Central memory CD8-positive, alpha-beta T cell (primary cell): ENCODE measurements around the gene EFNB2.

Experiments
- ATAC-seq: fragments of 150-1000 bp; cut with Tn5 transposase; replicated peaks from 2 replicates; pipeline ENCODE4 v1.10.0; 2022; ENCODE audit warnings: mild to moderate bottlenecking, moderate FRiP score, moderate number of reproducible peaks; ENCODE audit not compliant: poor library complexity, severe bottlenecking; ENCODE audit errors: extremely low read depth
- DNase-seq, 2 donors: peaks; one replicate each; pipeline ENCODE4 v3.0.0; 2021; ENCODE audit warnings: low spot score in 2 of 2
- H3K27ac Mint-ChIP-seq: one replicate; pipeline ENCODE4 v1.8.0; 2022; ENCODE audit warnings: low read depth, mild to moderate bottlenecking, moderate library complexity, mixed read lengths
- H3K27me3 Mint-ChIP-seq: one replicate; pipeline ENCODE4 v1.8.0; 2022; ENCODE audit warnings: mixed read lengths
- H3K36me3 Mint-ChIP-seq: one replicate; pipeline ENCODE4 v1.8.0; 2022; ENCODE audit warnings: mild to moderate bottlenecking, moderate library complexity, mixed read lengths; ENCODE audit not compliant: insufficient read depth
- H3K4me1 Mint-ChIP-seq: one replicate; pipeline ENCODE4 v1.8.0; 2022; ENCODE audit warnings: mixed read lengths
- H3K4me3 Mint-ChIP-seq: one replicate; pipeline ENCODE4 v1.8.0; 2022; ENCODE audit warnings: mild to moderate bottlenecking, moderate library complexity, mixed read lengths
- H3K9me3 Mint-ChIP-seq: one replicate; pipeline ENCODE4 v1.8.0; 2022; ENCODE audit warnings: mixed read lengths

The EFNB2 gene

GRCh38 chr13:106455190-106455589 lies 80.3 kb downstream of the EFNB2 start:
- DNase-seq (no peak), ATAC-seq (no peak)
- H3K9me3 Mint-ChIP-seq, result no peaks in the 10 kb centered on the region

GRCh38 chr13:106453101-106453500 lies 82.4 kb downstream of the EFNB2 start:
- Mint-ChIP-seq H3K36me3 (no peaks in the 10 kb centered on the region), H3K9me3 (no peaks in the 10 kb centered on the region), H3K4me3 (no peak overlapping the region), H3K27me3 (peaks cover 23% of the 10 kb centered on the region), H3K4me1 (no peaks in the 10 kb centered on the region), H3K27ac (no peak overlapping the region)
- no peak for ATAC-seq
- DNase-seq, result no peak

More at GRCh38 chr13:106455190-106455589, 80.3 kb downstream of the EFNB2 start:
- no peaks in the 10 kb centered on the region for H3K36me3 Mint-ChIP-seq
- H3K27me3 Mint-ChIP-seq, result peaks cover 33% of the 10 kb centered on the region
- H3K4me1 Mint-ChIP-seq, result no peaks in the 10 kb centered on the region
- H3K4me3 Mint-ChIP-seq, result no peak overlapping the region
- no peak overlapping the region for H3K27ac Mint-ChIP-seq

GRCh38 chr13:106450991-106451390 lies 84.5 kb downstream of the EFNB2 start:
- no peaks in the 10 kb centered on the region for H3K36me3 Mint-ChIP-seq
- DNase-seq (no peak), ATAC-seq (no peak)
- no peaks in the 10 kb centered on the region for H3K4me1 Mint-ChIP-seq
- no peaks in the 10 kb centered on the region for H3K9me3 Mint-ChIP-seq
- no peak overlapping the region for H3K27ac Mint-ChIP-seq
- H3K4me3 Mint-ChIP-seq, result no peak overlapping the region
- H3K27me3 Mint-ChIP-seq, result peaks cover 23% of the 10 kb centered on the region

GRCh38 chr13:106449096-106449495 lies 86.4 kb downstream of the EFNB2 start:
- peaks cover 23% of the 10 kb centered on the region for H3K27me3 Mint-ChIP-seq
- H3K27ac Mint-ChIP-seq, result no peak overlapping the region
- DNase-seq (no peak), ATAC-seq (no peak)
- no peaks in the 10 kb centered on the region for H3K9me3 Mint-ChIP-seq
- H3K36me3 Mint-ChIP-seq, result no peaks in the 10 kb centered on the region
- no peak overlapping the region for H3K4me3 Mint-ChIP-seq
- H3K4me1 Mint-ChIP-seq, result no peaks in the 10 kb centered on the region

- peaks cover 3% of the 10 kb centered on the region for H3K27me3 Mint-ChIP-seq
- H3K4me1 Mint-ChIP-seq, result no peaks in the 10 kb centered on the region
- H3K9me3 Mint-ChIP-seq, result no peaks in the 10 kb centered on the region
- no peak overlapping the region for H3K27ac Mint-ChIP-seq
- DNase-seq (no peak), ATAC-seq (no peak)
- H3K36me3 Mint-ChIP-seq, result no peaks in the 10 kb centered on the region
- no peak overlapping the region for H3K4me3 Mint-ChIP-seq
These were observed 89.5 kb downstream of the EFNB2 start for GRCh38 chr13:106445996-106446395.

GRCh38 chr13:106443607-106444322 lies 91.7 kb downstream of the EFNB2 start:
- DNase-seq (no peak), ATAC-seq (no peak)
- H3K4me3 Mint-ChIP-seq, result no peak overlapping the region
- no peaks in the 10 kb centered on the region for H3K27me3 Mint-ChIP-seq
- no peak overlapping the region for H3K27ac Mint-ChIP-seq
- H3K36me3 Mint-ChIP-seq, result no peaks in the 10 kb centered on the region
- no peaks in the 10 kb centered on the region for H3K9me3 Mint-ChIP-seq
- H3K4me1 Mint-ChIP-seq, result no peaks in the 10 kb centered on the region

- ATAC-seq (no peak), DNase-seq (no peak)
- Mint-ChIP-seq H3K4me1 (no peaks in the 10 kb centered on the region), H3K27ac (no peak overlapping the region), H3K27me3 (no peaks in the 10 kb centered on the region), H3K36me3 (no peaks in the 10 kb centered on the region), H3K9me3 (no peaks in the 10 kb centered on the region), H3K4me3 (no peak overlapping the region)
These were observed 94.6 kb downstream of the EFNB2 start for GRCh38 chr13:106440866-106441265.
